MM.1S (cell line): ENCODE results near the gene C9.

Experiments
- CTCF ChIP-seq: fragments of 300-600 bp; sonication (generic); IDR thresholded peaks from 2 replicates; pipeline ENCODE4 v1.5.1; 2016; ENCODE audit warnings: antibody characterized with exemption, low read length, mixed read lengths
- EZH2 ChIP-seq: fragments of 300-600 bp; sonication (generic); optimal IDR thresholded peaks from 2 replicates; pipeline ENCODE3; 2017; ENCODE audit warnings: low read depth, mild to moderate bottlenecking, antibody characterized with exemption, low read length, mixed read lengths
- EZH2phosphoT487 ChIP-seq: fragments of 300-600 bp; sonication (generic); IDR thresholded peaks from 2 replicates; pipeline ENCODE4 v1.6.1; 2018; ENCODE audit warnings: antibody characterized with exemption, low read length

GRCh38 chr5:39264528-39264927 lies 99.8 kb downstream of the C9 start:
- TF ChIP-seq CTCF: no peak
- TF ChIP-seq EZH2phosphoT487: no peak
- TF ChIP-seq EZH2: no peak
